OCI-LY3 (cell line): ENCODE results near the gene RAB31.

Experiments used
- CTCF ChIP-seq: fragments of 200-600, 300-600 bp; sonication (generic); IDR thresholded peaks from 2 replicates; pipeline ENCODE4 v1.5.1; 2014; ENCODE audit warnings: antibody characterized with exemption, low read length, low read depth
- EZH2phosphoT487 ChIP-seq: fragments of 200-600 bp; shearing (Covaris generic); IDR thresholded peaks from 2 replicates; pipeline ENCODE4 v1.6.1; 2018; ENCODE audit warnings: antibody characterized with exemption, mixed run types, low read depth

- TF ChIP-seq CTCF (no peak), EZH2phosphoT487 (no peak)
Measured at GRCh38 chr18:9734189-9734588, 26.1 kb downstream of the RAB31 start.
